IMR-90 (cell line): ENCODE data around the gene MACO1.

Experiments used
- BHLHE40 ChIP-seq: fragments of 150-350 bp; IDR thresholded peaks from 2 replicates; pipeline ENCODE4 v1.6.1; 2016; ENCODE audit warnings: mild to moderate bottlenecking, low read depth, low read length
- CEBPB ChIP-seq: IDR thresholded peaks from 2 replicates; pipeline ENCODE4 v1.6.1; 2012; ENCODE audit warnings: low read depth, low read length, improper control_type of control experiment
- MAZ ChIP-seq: IDR thresholded peaks from 2 replicates; pipeline ENCODE4 v1.6.1; 2012; ENCODE audit warnings: low read depth, mild to moderate bottlenecking, low read length, improper control_type of control experiment, moderate library complexity, borderline replicate concordance
- MXI1 ChIP-seq: IDR thresholded peaks from 2 replicates; pipeline ENCODE4 v1.6.1; 2012; ENCODE audit warnings: low read depth, mild to moderate bottlenecking, low read length, moderate library complexity, borderline replicate concordance
- NFE2L2 ChIP-seq: fragments of 150-350 bp; IDR thresholded peaks from 2 replicates; pipeline ENCODE4 v1.6.1; 2016; ENCODE audit warnings: low read depth, mild to moderate bottlenecking, low read length
- POLR2A ChIP-seq: IDR thresholded peaks from 2 replicates; pipeline ENCODE4 v1.6.1; 2012; ENCODE audit warnings: mild to moderate bottlenecking, low read depth, low read length
- RFX5 ChIP-seq: IDR thresholded peaks from 2 replicates; pipeline ENCODE4 v1.8.0; 2012; ENCODE audit warnings: low read depth, mild to moderate bottlenecking, low read length, moderate library complexity
- SMC3 ChIP-seq: fragments of 150-350 bp; IDR thresholded peaks from 2 replicates; pipeline ENCODE4 v1.6.1; 2016; ENCODE audit warnings: low read depth, mild to moderate bottlenecking, antibody characterized with exemption, low read length, moderate library complexity
- TF ChIP-seq, protein P1 (sequence below): conservative IDR thresholded peaks from 2 replicates; pipeline ENCODE4 v1.5.1; 2012; ENCODE audit warnings: mild to moderate bottlenecking, low read depth, low read length, improper control_type of control experiment

DNA sequence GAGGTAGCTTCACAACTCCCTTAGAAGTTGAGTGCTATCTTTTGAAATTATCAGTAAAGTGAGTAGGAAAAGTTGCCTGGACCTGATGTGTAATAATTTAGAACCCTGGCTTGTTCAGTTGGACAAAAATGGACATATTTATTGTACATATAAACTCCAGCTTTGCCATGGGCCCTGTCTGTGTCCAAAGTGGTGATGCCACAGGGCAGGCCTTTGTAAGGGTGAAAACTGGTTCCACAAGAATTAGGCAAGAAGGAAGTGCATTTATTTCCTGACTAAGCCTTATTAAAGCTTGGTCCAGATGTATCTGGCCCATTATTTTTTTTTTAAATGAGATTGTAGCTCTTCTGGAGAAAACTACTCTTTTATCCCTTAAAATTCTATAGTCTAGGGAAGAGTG, 47.9 kb downstream of the MACO1 start:
- TF ChIP-seq POLR2A (no peak), MXI1 (no peak), NFE2L2 (no peak), SMC3 (no peak), CEBPB (no peak), MAZ (no peak), BHLHE40 (no peak), RFX5 (no peak)
- TF ChIP-seq, protein P1, sequence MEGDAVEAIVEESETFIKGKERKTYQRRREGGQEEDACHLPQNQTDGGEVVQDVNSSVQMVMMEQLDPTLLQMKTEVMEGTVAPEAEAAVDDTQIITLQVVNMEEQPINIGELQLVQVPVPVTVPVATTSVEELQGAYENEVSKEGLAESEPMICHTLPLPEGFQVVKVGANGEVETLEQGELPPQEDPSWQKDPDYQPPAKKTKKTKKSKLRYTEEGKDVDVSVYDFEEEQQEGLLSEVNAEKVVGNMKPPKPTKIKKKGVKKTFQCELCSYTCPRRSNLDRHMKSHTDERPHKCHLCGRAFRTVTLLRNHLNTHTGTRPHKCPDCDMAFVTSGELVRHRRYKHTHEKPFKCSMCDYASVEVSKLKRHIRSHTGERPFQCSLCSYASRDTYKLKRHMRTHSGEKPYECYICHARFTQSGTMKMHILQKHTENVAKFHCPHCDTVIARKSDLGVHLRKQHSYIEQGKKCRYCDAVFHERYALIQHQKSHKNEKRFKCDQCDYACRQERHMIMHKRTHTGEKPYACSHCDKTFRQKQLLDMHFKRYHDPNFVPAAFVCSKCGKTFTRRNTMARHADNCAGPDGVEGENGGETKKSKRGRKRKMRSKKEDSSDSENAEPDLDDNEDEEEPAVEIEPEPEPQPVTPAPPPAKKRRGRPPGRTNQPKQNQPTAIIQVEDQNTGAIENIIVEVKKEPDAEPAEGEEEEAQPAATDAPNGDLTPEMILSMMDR: no peak
